ENCODE results near the gene TEDDM1.
"Not testable (repeated sequence)": the region's sequence is repeated elsewhere in the genome, so short reads cannot be mapped to it uniquely, and the experiment has no call there.

TEDDM1 gene, protein sequence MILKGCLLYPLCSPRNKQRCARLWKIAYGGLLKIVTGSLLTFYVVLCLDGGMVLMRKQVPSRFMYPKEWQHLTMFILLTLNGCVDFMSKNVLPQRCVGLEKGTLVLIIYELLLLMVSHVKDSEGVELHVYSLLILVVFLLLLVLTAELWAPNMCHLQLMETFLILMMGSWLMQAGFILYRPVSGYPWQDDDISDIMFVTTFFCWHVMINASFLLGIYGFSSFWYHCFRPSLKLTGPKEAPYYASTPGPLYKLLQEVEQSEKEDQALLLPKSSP

DNA sequence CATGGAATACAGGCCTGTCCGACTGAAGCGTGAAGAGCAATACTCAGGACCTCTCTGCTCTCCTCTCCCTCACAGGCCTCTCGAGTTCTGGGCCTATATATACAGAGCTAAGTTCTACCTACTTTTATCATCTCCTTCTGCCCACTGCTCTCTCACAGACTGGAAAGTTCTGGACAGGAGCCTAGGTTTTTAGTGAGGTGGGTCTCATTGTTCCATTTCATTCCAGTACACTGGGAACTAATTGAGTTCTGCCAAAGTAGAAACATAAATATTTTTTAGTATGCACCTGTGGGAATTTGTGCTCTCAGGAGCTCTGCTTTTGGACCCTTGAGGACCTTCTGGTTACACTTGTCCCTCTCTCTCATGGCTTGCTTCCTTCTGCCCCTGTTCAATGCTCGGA is at the start of gene TEDDM1:
TSS of gene TEDDM1 (minus strand) at position 101 of the 400 bp plus-strand sequence. CDS start 182 bp downstream, outside the sequence.
- TF ChIP-seq, protein P1, sequence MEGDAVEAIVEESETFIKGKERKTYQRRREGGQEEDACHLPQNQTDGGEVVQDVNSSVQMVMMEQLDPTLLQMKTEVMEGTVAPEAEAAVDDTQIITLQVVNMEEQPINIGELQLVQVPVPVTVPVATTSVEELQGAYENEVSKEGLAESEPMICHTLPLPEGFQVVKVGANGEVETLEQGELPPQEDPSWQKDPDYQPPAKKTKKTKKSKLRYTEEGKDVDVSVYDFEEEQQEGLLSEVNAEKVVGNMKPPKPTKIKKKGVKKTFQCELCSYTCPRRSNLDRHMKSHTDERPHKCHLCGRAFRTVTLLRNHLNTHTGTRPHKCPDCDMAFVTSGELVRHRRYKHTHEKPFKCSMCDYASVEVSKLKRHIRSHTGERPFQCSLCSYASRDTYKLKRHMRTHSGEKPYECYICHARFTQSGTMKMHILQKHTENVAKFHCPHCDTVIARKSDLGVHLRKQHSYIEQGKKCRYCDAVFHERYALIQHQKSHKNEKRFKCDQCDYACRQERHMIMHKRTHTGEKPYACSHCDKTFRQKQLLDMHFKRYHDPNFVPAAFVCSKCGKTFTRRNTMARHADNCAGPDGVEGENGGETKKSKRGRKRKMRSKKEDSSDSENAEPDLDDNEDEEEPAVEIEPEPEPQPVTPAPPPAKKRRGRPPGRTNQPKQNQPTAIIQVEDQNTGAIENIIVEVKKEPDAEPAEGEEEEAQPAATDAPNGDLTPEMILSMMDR (IDR thresholded peaks at IDR 0.05; ENCODE audit: low read depth, low read length, missing control alignments), result no peak
- H3K4me3 ChIP-seq (replicated peaks; ENCODE audit: low read depth, low read length), result no peak within 1 kb of the TSS

DNA sequence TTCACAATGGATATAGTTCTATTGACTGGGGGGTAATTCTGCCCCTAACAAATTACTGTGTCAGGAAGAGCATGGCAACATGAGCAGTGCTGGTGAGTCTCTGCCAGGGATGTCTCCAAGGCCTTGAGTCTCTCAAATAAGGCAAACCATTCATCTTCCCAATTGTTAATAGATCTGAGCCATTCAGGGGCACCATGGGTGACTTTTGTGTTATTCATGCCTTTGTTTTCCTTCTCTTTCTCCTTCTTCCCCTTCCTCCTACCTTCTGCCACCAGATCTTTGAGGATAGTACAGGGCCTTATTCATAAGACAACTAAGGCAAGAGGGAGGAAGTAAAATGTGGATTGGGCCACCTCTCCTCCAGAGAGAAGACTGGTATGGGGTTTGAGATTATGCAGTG is 49.6 kb upstream of the TEDDM1 start, which contains the start of gene RGSL1:
TSS of gene RGSL1 (plus strand) at position 60 of the 400 bp plus-strand sequence. CDS start at position 80, 20 bp downstream.
- TF ChIP-seq, protein P1 (IDR thresholded peaks at IDR 0.05; ENCODE audit: low read depth, low read length, missing control alignments), result no peak
- no peak for DNase-seq (ENCODE audit: extremely low read depth, low read depth)
- no peak within 1 kb of the TSS for H3K4me3 ChIP-seq (replicated peaks; ENCODE audit: low read depth, low read length)

More for the DNA sequence above, at the start of gene TEDDM1:
- DNase-seq (ENCODE audit: extremely low read depth, low read depth), result no peak

DNA sequence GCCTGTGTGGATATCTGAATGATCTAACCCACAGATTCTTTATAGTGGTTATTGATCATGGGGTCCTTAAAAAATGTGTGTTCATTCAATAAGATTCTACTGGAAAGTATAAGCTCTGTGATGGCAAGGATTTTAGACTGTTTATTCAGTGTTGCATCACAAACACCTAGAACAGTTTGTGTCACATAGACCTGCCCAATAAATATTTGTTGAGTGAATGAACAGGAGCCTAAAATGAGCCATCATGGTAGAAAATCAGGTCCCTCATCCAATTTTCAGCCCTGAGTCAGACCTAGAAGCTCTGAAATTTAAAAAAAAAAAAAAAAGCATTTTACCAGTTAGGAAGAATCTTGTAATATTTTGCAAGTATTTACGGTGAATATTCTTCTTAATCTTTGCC is 47.2 kb upstream of the TEDDM1 start:
- TF ChIP-seq, protein P1 (IDR thresholded peaks at IDR 0.05; ENCODE audit: low read depth, low read length, missing control alignments), result no peak
- no peak overlapping the region for H3K4me3 ChIP-seq (replicated peaks; ENCODE audit: low read depth, low read length)
- DNase-seq (ENCODE audit: extremely low read depth, low read depth), result no peak

DNA sequence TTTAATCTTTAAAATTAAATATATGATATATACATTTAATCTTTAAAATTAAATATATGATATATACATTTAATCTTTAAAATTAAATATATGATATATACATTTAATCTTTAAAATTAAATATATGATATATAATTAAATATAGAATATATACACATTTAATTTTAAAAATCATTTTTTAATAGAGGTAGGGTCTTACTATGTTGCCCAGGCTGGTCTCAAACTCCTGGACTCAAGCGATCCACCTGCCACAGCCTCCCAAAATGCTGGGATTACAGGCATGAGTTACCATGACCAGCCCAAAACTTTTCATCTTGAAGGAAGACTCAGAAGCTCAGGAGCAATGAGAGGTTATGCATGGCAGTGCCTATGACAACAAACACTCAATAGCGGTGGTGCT is 46.7 kb upstream of the TEDDM1 start:
- not testable (repeated sequence) for H3K4me3 ChIP-seq (replicated peaks; ENCODE audit: low read depth, low read length); DNase-seq (ENCODE audit: extremely low read depth, low read depth)

DNA sequence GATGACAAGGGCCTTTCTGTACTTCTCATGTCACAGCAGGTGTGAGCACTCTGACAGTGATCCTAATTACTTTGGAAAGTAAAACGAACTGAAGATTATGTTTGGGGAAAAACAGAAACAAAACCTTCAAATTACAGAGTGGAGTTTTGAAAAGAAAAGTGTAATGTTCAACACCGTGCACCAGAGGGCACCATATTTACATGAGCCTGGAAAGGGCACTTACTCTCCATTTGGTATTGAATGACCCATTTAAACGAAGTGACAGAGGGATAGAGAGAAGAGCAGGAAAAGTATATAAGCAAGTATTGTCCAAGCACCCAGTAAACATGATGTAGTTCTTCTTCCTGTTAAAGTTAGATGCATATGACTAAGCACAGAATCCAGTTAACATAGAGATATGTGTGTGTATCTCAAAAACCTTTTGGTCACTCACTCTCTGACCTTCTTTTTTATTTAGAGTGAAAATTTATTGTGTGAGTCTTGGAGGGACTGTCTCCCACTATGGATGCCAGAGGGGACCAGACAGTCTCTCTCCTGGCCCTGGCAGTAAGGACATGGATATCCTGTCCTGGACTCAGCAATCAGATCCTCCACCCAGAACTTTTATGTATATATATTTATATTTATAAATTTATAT is 45.7 kb upstream of the TEDDM1 start:
- TF ChIP-seq, protein P1 (IDR thresholded peaks at IDR 0.05; ENCODE audit: low read depth, low read length, missing control alignments), result peak; percentile 62
- peak; percentile 29 for DNase-seq (ENCODE audit: extremely low read depth, low read depth)
- H3K4me3 ChIP-seq (replicated peaks; ENCODE audit: low read depth, low read length), result no peak overlapping the region

DNA sequence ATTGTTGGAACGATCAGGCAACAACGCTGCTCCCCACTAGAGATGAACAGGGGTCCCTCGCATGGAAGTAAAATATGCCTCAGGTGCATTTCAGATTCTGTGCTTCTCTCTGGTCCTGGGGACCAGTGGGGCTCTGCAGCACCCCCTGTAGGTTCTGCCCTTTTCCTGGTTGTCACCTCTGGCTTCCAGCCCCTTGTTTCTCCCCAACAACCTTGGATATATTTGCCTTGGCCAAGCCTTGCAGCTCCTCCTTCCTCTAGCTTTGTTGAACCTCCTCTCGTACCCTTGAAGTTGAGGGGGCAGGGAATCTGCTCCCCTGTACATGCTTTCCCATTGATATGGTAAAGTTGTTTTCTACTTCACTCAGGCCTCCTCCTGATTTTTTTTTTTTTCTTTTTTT is 44.0 kb upstream of the TEDDM1 start:
- no peak overlapping the region for H3K4me3 ChIP-seq (replicated peaks; ENCODE audit: low read depth, low read length)
- TF ChIP-seq, protein P1 (IDR thresholded peaks at IDR 0.05; ENCODE audit: low read depth, low read length, missing control alignments), result peak; percentile 13
- no peak for DNase-seq (ENCODE audit: extremely low read depth, low read depth)

DNA sequence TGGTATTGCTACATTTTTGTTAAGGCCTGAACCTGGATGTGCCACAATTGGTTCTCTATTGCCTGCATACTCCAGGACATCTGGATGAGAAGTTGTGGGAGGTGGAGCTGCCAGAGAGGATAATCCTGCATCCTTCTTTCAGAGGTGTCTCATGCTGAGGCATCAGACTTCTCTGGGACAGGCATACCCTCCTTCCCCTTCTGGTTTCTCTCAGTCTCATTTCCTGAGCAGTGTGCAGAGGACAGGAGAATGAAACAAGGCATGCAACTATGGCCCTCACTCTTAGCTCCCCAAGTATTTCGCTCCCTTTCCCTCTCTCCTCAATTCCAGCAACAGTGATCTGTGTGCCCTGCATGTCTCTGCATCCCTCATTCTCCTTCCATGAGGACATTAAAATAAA is 41.9 kb upstream of the TEDDM1 start:
- TF ChIP-seq, protein P1 (IDR thresholded peaks at IDR 0.05; ENCODE audit: low read depth, low read length, missing control alignments), result no peak
- no peak overlapping the region for H3K4me3 ChIP-seq (replicated peaks; ENCODE audit: low read depth, low read length)
- no peak for DNase-seq (ENCODE audit: extremely low read depth, low read depth)
